ENCODE results near the gene RBMXL3. TPM values are rescaled to one million over a fixed set of nuclear protein-coding genes. Genes with fewer than 3 reads are reported as not detected.

Gene RBMXL3
- total and polyA plus RNA-seq, 3 experiments from 2014 or later = not detected

- ChIA-PET POLR2A (no interaction called here), CTCF (no interaction called here)
- H3K36me3 ChIP-seq (ENCODE audit: insufficient read depth, low read length) = no peaks in the 10 kb centered on the region
- Mint-ChIP-seq H3K27ac (no peak overlapping the region), H3K9me3 (peaks cover 0 to 10% (median 0%) of the 10 kb centered on the region in 5 donors), H3K27me3 (peaks cover 7 to 11% of the 10 kb centered on the region in 2 donors), H3K4me1 (no peaks in the 10 kb centered on the region), H3K4me3 (no peak overlapping the region), H3K36me3 (no peaks in the 10 kb centered on the region)
- H3K27ac ChIP-seq (ENCODE audit: low read depth, low read length) = no peak overlapping the region
- DNase-seq = no peak
- no peaks in the 10 kb centered on the region for H3K4me1 ChIP-seq (ENCODE audit: insufficient read depth, low read length)
- no peak overlapping the region for H3K4me3 ChIP-seq (ENCODE audit: low read length)
- H3K27me3 ChIP-seq (ENCODE audit: insufficient read depth, low read length, poor library complexity, severe bottlenecking) = no peaks in the 10 kb centered on the region
- no peaks in the 10 kb centered on the region for H3K9me3 ChIP-seq (ENCODE audit: low read length)
Measured at GRCh38 chrX:115237056-115237455, 47.8 kb downstream of the RBMXL3 start.

Other genes starting within 250 kb of the RBMXL3 start
- not detected for gene IL13RA2, start 171.8 kb upstream of the RBMXL3 start, total RNA-seq
- gene IL13RA2, start 171.8 kb upstream of the RBMXL3 start, polyA plus RNA-seq = not detected
- gene LRCH2, start 44.7 kb downstream of the RBMXL3 start, total RNA-seq = not detected
- not detected for gene LRCH2, start 44.7 kb downstream of the RBMXL3 start, polyA plus RNA-seq
- not detected for gene LUZP4, start 100.3 kb downstream of the RBMXL3 start, total RNA-seq
- not detected for gene LUZP4, start 100.3 kb downstream of the RBMXL3 start, polyA plus RNA-seq

All from CD8-positive, alpha-beta memory T cell (primary cell).